Transverse colon (tissue), 4 donors: Measurements from ENCODE around the gene AFTPH.

Experiments
- POLR2AphosphoS5 ChIP-seq, 3 donors: sonication (generic); formaldehyde crosslinking; IDR thresholded peaks; one replicate each; pipeline ENCODE4 v1.6.1; 2016; ENCODE audit warnings: antibody characterized with exemption in 3 of 3
- TF ChIP-seq, protein P1 (sequence below), 5 experiments: fragments of 200-600 bp in 3 of 5; fragments of 450-650 bp in 2 of 5; sonication (generic) in 3 of 5; IDR thresholded peaks; 1 replicate in 2 of 5; 2 replicates in 3 of 5; pipeline ENCODE4 v1.5.1; 2016 to 2017; ENCODE audit warnings: antibody characterized with exemption in 5 of 5, inconsistent platforms in 3 of 5, mild to moderate bottlenecking in 2 of 5, moderate library complexity in 1 of 5

DNA sequence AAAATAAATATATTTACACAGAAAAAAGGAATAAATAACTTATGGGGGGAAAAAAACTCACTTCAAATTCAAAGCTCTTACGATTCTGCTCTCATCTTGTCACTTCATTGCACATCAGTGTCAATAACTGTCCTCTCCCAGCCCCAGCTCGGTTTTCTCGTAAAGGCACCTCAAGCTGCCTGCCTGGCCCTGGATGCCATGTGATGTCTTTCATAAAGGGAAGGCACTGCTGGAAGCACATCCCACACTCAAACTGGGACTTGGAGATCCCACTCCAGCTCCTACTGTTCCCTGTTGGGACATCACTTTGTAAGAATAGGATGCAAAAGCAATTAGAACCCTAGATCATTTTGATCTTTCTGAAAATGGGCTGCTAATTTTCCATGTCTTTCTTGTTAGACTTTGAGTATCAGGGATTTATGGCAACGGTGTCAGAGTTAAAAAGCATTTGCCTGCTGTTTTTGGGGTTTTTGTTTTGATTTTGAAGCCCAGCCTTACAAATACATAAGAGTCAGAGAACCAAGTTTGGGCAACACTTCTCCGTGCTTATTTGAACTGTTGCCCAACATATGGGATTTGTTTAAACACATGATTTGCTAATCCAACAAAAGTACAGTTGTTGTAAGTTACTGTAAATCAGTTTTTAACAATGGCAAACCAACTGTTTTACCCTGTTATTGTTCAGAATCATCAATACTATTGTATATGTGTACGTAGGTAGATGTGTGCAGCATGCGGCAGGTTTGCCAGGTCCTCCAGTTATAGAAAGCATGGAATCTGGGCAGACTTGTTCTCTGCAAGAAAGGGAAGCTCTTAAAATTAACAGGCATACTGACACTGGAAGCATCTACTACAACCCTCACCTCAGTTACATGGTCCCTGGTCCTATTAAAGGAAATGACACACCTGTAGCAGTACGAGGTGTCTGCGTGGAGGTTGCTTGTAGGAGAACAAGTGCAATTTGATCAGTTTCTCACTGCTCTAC is 109.0 kb downstream of the AFTPH start:
- TF ChIP-seq POLR2AphosphoS5 (IDR thresholded peaks at IDR 0.05), result no peak
- TF ChIP-seq, protein P1, sequence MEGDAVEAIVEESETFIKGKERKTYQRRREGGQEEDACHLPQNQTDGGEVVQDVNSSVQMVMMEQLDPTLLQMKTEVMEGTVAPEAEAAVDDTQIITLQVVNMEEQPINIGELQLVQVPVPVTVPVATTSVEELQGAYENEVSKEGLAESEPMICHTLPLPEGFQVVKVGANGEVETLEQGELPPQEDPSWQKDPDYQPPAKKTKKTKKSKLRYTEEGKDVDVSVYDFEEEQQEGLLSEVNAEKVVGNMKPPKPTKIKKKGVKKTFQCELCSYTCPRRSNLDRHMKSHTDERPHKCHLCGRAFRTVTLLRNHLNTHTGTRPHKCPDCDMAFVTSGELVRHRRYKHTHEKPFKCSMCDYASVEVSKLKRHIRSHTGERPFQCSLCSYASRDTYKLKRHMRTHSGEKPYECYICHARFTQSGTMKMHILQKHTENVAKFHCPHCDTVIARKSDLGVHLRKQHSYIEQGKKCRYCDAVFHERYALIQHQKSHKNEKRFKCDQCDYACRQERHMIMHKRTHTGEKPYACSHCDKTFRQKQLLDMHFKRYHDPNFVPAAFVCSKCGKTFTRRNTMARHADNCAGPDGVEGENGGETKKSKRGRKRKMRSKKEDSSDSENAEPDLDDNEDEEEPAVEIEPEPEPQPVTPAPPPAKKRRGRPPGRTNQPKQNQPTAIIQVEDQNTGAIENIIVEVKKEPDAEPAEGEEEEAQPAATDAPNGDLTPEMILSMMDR (IDR thresholded peaks at IDR 0.05), result no peak
